ENCODE measurements around the gene PDGFA. TPM values are rescaled to one million over a fixed set of nuclear protein-coding genes. Genes with fewer than 3 reads are reported as not detected.

PDGFA gene
- total RNA-seq, 1 donor from 2014 or later: 0.85 TPM

- H3K4me3 Mint-ChIP-seq (ENCODE audit: unreplicated experiment): no peak overlapping the region
- TF ChIP-seq, protein P1, sequence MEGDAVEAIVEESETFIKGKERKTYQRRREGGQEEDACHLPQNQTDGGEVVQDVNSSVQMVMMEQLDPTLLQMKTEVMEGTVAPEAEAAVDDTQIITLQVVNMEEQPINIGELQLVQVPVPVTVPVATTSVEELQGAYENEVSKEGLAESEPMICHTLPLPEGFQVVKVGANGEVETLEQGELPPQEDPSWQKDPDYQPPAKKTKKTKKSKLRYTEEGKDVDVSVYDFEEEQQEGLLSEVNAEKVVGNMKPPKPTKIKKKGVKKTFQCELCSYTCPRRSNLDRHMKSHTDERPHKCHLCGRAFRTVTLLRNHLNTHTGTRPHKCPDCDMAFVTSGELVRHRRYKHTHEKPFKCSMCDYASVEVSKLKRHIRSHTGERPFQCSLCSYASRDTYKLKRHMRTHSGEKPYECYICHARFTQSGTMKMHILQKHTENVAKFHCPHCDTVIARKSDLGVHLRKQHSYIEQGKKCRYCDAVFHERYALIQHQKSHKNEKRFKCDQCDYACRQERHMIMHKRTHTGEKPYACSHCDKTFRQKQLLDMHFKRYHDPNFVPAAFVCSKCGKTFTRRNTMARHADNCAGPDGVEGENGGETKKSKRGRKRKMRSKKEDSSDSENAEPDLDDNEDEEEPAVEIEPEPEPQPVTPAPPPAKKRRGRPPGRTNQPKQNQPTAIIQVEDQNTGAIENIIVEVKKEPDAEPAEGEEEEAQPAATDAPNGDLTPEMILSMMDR (IDR thresholded peaks at IDR 0.05; ENCODE audit: unreplicated experiment): no peak
- H3K27ac Mint-ChIP-seq (ENCODE audit: unreplicated experiment): no peak overlapping the region
- no peak for DNase-seq (ENCODE audit: low spot score)
- H3K36me3 Mint-ChIP-seq (ENCODE audit: low read depth, unreplicated experiment): no peaks in the 10 kb centered on the region
- H3K27me3 Mint-ChIP-seq (ENCODE audit: unreplicated experiment): peaks cover 3% of the 10 kb centered on the region
- H3K4me1 Mint-ChIP-seq (ENCODE audit: unreplicated experiment): peaks cover 9% of the 10 kb centered on the region
- H3K9me3 Mint-ChIP-seq (ENCODE audit: unreplicated experiment): no peaks in the 10 kb centered on the region
These were observed 58.6 kb downstream of the PDGFA start for GRCh38 chr7:461117-461452.

DNA sequence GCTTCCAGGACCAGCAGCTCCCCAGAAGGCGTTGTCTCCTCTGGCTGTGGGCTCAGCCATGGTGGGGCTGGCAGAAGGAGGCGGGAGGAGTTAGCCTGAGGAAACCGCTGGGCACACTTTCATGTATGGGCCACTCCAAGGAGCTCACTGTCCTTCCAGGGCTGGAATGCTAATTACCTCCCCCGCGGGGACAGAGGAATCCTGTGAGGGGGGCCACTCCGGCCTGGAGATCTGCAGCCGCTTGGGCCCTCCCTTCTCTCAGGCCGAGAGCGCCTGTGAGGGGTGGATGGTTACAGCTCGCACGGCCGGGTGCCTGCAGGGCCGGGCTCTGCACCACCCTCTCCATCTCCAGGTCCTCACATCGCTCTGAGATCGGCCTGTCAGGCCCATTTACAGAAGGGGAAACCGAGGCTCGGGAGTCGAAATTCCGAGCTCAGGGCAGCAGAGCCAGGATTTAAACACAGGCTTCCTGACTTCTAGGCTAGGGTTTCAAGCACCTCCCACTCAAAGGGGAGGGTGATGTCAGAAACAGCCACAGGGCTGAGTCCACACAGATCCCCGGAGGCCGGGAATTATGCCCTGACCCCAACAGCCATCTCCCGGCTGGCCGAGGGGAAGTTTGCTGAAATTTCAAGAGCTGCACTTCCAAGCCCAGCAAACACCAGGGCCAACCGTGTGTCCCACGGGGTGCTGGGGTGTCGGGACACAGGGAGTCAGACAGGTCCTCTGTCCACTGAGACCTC is 59.1 kb downstream of the PDGFA start:
- peaks cover 3% of the 10 kb centered on the region for H3K27me3 Mint-ChIP-seq (ENCODE audit: unreplicated experiment)

GRCh38 chr7:459584-460373 is 59.9 kb downstream of the PDGFA start:
- H3K27ac Mint-ChIP-seq (ENCODE audit: unreplicated experiment): no peak overlapping the region
- H3K9me3 Mint-ChIP-seq (ENCODE audit: unreplicated experiment): no peaks in the 10 kb centered on the region
- no peak for DNase-seq (ENCODE audit: low spot score)
- TF ChIP-seq, protein P1 (IDR thresholded peaks at IDR 0.05; ENCODE audit: unreplicated experiment): no peak
- H3K4me3 Mint-ChIP-seq (ENCODE audit: unreplicated experiment): no peak overlapping the region
- no peaks in the 10 kb centered on the region for H3K36me3 Mint-ChIP-seq (ENCODE audit: low read depth, unreplicated experiment)
- H3K4me1 Mint-ChIP-seq (ENCODE audit: unreplicated experiment): peaks cover 9% of the 10 kb centered on the region
- peaks cover 3% of the 10 kb centered on the region for H3K27me3 Mint-ChIP-seq (ENCODE audit: unreplicated experiment)

More for the DNA sequence above, 59.1 kb downstream of the PDGFA start:
- no peak overlapping the region for H3K4me3 Mint-ChIP-seq (ENCODE audit: unreplicated experiment)
- H3K27ac Mint-ChIP-seq (ENCODE audit: unreplicated experiment): no peak overlapping the region
- DNase-seq (ENCODE audit: low spot score): no peak
- TF ChIP-seq, protein P1 (IDR thresholded peaks at IDR 0.05; ENCODE audit: unreplicated experiment): no peak
- peaks cover 9% of the 10 kb centered on the region for H3K4me1 Mint-ChIP-seq (ENCODE audit: unreplicated experiment)
- no peaks in the 10 kb centered on the region for H3K9me3 Mint-ChIP-seq (ENCODE audit: unreplicated experiment)
- H3K36me3 Mint-ChIP-seq (ENCODE audit: low read depth, unreplicated experiment): no peaks in the 10 kb centered on the region

DNA sequence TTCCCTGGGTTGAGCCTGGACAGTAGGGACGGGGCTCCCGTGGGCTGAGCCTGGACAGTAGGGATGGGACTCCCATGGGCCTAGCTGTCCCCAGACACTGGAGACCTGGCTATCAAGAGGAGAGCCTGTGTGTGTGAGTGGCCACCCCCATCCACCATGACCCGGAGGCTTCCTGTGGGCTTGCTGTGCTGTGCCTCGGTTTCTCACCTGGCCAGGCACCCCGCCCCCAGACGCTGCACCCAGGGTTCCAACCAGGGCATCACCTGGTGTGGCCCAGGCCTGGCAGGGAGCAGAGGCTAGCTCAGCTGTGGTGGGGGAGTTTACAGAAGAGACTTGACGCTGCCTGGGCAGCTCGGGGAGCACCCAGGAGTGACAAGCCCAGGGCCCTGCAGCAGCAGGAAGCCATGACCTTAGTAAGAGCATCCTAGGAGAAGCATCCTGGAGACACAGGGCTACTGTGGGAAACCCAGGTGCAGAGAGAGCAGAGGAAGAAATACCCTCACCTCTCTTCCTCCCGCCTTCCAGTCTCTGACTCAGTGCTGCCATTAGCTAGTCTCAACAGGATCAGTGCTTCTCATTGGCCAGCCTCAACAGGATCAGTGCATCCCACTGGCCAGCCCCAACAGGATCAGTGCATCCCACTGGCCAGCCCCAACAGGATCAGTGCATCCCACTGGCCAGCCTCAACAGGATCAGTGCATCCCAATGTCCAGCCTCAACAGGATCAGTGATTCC is 61.0 kb downstream of the PDGFA start:
- no peak for DNase-seq (ENCODE audit: low spot score)

More for the DNA sequence above, 61.0 kb downstream of the PDGFA start:
- H3K9me3 Mint-ChIP-seq (ENCODE audit: unreplicated experiment): no peaks in the 10 kb centered on the region
- H3K36me3 Mint-ChIP-seq (ENCODE audit: low read depth, unreplicated experiment): no peaks in the 10 kb centered on the region
- no peak overlapping the region for H3K4me3 Mint-ChIP-seq (ENCODE audit: unreplicated experiment)
- H3K27me3 Mint-ChIP-seq (ENCODE audit: unreplicated experiment): peaks cover 3% of the 10 kb centered on the region
- no peak overlapping the region for H3K27ac Mint-ChIP-seq (ENCODE audit: unreplicated experiment)
- TF ChIP-seq, protein P1 (IDR thresholded peaks at IDR 0.05; ENCODE audit: unreplicated experiment): no peak
- H3K4me1 Mint-ChIP-seq (ENCODE audit: unreplicated experiment): peaks cover 9% of the 10 kb centered on the region

Measured in endothelial cell (in vitro differentiated cells).